GM21786 (cell line): ENCODE data around the gene PTPN14.
A peak's percentile ranks its signal among the peaks of the same experiment; 100 is the strongest.
"Not testable (repeated sequence)": the region's sequence is repeated elsewhere in the genome, so short reads cannot be mapped to it uniquely, and the experiment has no call there.

ENCODE experiments used
- ATAC-seq: cut with Tn5 transposase; IDR thresholded peaks from one replicate; pipeline ENCODE4 v1.9.1; 2021; ENCODE audit not compliant: unreplicated experiment

Gene PTPN14

DNA sequence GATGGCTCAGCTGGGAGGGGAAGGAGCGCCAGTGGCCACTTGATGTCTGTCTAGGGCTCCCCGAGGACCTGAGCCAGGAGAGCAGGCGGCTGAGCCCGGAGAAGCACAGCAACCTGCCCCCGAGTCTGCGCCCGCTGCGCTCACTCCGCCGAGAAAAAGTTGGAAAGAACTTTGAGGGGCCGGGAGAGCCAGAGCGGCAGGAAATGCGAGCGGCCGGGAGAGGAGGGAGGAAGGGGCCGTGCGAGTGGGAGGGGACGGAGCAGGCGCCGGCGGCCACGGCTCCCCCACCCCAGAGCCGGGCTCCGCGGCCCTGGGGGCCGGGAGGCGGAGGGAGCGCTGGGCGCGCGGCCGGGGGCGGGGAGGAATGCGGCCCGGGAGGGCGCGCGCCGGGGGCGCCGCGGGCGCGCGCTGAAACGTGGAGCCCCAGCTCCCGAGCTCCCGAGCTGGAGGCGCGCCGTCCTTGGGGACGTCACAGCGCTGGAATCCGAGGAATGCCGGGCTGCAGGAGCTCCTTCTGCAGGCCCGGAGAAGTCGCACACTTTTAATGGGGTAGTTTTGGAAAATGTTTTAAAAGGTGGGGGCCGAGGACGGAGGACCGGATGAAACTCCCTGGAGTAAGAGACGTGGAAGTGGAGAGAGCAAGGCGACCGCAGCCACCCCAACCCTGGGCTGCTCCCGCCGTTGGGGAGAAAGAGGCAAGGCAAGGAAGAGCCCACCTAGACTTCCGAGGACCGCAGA, at the start of gene PTPN14:
Gene PTPN14, minus strand, starts transcription at position 167 of the 738 bp plus-strand sequence. CDS start 86,799 bp downstream, outside the sequence.
- peak; percentile 41 for ATAC-seq

- no peak for ATAC-seq
Observed at GRCh38 chr1:214593158-214593557, 41.8 kb upstream of the PTPN14 start.

- not testable (repeated sequence) for ATAC-seq
Observed at GRCh38 chr1:214591918-214592317, 40.5 kb upstream of the PTPN14 start.

- ATAC-seq = no peak
Observed at GRCh38 chr1:214590696-214591095, 39.3 kb upstream of the PTPN14 start.

- ATAC-seq = no peak
Observed at GRCh38 chr1:214588963-214589597, 37.7 kb upstream of the PTPN14 start.

GRCh38 chr1:214587165-214587564, 35.8 kb upstream of the PTPN14 start:
- no peak for ATAC-seq

- no peak for ATAC-seq
Observed at GRCh38 chr1:214586621-214587020, 35.2 kb upstream of the PTPN14 start.

DNA sequence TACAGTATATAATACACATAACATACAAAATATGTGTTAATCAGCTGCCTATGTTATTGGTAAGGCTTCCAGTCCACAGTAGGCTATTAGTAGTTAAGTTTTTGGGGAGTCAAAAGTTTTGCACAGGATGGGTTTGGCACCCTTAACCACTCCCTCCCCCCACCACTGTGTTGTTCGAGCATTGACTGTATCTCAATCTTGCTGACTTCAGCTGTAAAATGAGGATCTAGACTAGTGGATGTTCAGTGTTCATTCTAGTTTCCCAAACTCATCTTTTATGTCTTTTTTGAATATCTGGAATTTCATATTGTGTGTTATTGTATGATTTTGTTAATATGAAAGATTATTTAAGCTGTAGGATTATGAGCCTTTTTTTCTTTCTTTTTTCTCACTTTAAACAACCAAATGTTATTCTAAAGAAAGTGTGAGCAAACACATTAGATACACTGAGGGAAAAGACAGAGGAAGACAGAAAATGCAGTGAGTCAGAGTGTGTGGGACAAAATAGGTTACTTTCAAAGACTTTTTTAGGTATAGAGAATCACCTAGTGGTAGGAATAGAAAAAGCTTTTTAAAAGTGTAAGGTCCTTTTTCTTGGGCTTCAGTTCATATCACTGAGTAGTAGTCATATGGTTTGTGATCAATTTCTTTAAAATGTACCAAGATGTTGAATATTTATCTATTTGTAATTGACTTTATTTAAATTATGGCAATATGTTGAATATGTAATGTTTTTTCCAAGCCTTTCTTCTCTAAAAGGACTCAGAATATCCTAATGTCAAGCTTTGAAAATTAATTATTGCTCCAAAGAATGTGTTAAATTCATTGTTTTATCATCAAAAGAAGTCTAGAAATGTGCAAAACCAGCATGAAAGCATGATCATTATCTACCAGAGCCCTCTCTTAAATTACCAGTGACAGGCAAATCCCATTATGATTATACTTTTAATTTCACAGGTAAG, 33.7 kb upstream of the PTPN14 start:
- ATAC-seq = peak; percentile 91

DNA sequence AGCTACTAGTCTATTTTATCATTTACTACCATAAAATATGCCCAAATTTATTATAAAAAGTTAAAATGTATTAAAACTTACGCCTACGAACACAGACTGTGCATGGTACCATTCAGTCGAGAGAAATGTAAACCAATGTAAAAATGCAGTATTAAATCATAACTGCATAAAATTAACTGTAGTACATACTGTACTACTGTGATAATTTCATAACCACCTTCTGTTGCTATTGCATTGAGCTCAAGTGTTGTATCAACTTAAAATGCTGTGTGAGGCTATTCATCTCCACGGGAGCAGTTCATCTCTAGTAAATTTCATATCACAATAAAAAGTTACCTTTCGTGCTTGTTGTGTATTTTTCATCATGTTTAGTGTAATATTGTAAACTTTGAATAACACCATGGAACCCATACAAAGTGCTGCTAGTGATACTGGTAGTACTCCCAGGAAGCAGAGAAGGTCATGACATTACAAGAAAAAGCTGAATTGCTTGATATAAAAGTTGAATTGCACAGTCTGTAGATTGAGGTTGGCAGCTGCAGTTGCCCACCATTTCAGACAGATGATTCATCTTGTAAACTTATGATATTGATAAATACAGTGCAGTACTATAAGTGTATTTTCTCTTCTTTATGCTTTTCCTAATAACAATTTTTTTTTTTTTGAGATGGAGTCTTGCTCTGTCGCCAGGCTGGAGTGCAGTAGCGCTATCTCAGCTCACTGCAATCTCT, 32.6 kb upstream of the PTPN14 start:
- no peak for ATAC-seq

DNA sequence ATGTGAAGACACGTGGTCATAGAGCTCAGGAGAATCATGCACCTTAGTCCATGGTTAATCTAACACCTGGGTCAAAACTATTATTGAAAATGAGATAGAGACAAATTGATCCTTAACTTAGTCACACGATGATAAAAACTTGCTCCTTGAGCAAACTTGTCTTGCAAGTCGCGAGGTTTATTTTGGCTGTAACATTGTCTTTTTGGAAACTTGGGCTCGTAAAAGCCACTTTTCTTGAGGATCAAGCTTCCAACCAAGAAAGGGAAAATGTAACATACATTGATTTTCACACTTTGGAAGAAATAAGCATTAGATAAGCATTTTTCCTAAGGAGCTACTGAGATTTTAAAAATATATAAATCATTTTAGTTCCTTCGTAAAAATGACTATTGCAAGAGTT, 31.7 kb upstream of the PTPN14 start:
- ATAC-seq = no peak

DNA sequence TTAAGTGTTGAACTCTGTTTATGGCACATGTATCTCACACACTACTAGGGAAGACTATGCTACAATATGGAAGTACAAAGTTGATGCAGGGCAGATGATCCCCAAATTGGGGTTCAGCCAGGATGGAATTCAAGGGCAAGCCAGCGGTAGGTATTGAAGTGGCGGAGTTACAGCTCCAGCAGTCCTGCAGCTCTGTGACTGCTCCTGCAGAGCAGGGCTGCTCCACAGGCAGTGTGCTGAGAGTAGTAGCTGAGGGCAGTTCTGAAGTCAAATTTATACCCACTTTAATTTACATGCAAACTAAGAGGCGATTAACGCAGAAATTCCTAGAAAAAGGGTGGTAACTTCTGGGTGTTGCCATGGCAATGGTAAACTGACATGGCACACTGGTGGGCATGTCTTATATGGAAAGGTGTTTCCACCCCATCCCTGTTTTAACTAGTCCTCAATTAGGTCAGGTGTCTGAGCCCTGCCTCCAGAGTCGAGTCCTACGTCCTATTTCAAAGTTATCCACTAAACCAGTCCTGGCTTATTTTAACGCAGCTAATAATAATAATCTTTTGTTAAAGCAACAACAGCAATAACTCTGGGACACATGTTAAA, 31.0 kb upstream of the PTPN14 start:
- no peak for ATAC-seq

DNA sequence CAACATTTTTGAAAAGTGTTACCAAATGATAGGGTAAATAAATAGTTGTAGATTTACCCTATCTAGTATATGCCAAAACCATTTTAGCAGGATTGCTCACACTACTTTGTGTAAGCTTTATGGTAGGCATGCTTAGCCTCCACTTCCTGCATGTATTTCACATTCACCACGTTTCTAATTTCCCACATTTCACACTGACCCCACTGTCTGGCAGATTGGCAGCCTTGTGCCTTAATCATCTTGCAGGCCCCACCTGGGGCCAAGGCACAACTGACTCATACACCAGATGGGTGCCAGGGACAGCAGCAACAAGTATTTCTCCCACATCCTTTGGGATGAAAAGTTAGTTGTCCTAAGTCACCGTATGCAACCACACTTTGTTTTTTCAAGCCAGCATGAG, 30.4 kb upstream of the PTPN14 start:
- no peak for ATAC-seq

GRCh38 chr1:214579183-214579582, 27.8 kb upstream of the PTPN14 start:
- ATAC-seq = no peak

DNA sequence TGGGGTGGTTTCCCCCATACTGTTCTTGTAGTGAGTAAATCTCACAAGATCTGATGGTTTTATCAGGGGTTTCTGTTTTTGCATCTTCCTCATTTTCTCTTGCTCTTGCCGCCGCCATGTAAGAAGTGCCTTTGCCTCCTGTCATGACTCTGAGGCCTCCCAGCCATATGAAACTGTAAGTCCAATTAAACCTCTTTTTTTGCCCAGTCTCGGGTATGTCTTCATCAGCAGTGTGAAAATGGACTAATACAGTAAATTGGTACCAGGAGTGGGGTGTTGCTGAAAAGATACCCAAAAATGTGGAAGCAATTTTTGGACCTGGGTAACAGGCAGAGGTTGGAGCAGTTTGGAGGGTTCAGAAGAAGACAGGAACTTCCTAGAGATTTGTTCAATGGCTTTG, 24.7 kb upstream of the PTPN14 start:
- ATAC-seq = not testable (repeated sequence)

- no peak for ATAC-seq
Observed at GRCh38 chr1:214574598-214575411, 23.4 kb upstream of the PTPN14 start.

DNA sequence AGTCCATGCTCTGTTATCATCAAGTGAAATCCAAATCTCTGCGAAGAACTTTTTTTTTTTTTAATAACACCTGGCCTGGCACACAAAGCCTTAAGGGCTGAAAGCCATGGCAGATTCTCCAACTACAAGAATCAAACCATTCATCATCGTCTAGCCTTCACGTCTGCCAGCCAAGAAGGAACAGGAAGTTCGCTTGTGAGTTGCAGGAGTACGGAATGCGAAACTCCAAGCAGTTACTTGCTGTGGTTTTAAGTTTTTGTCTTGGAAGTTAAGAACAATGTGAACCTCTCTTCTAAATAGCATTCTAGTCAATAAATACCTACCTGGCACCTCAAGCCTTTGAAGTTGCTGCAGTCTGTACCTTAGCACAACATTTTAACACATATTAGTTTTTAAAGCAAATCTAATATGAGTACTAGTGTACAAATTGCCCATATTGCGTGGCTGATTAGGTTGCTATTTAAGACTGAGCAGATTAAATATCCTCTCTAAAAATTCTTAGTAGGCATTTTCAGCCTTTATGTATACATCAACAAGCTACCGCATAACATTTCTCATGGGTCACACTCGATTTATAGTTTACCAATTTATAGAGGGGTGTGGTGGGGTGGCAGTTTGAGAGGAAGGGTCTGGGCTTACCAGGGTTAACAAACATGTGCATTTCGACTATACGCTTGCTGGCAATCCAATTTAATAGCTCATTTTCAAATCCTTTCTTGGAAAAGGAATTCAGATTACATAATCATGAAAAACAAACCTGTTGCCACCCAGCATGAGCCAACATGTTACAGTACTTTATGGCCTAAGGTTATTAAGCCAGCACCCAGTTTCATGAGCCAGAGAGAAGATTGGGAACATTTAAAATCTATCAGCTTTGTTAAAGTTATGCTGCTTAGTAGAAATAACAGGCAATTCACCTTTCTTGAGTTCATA, 22.2 kb upstream of the PTPN14 start:
- ATAC-seq = no peak

DNA sequence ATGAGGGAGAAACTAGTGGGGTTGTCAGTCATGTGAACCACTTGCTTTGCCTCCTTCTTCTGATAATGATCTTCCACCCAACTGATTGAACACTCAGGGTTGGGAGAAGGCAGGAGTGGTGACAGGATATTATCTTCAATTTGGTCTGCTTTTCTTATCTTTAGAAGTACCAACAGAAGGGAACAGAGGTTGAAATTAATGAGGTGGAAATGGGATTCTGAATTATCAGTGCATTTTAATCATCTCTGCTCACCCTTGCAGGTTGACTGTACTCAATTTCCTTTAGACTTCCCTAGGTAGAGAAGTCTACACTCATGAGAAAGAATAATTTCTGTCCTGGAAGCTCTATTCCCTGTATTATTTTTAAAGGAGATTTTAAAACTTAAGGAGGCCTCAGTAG, 19.9 kb upstream of the PTPN14 start:
- no peak for ATAC-seq

DNA sequence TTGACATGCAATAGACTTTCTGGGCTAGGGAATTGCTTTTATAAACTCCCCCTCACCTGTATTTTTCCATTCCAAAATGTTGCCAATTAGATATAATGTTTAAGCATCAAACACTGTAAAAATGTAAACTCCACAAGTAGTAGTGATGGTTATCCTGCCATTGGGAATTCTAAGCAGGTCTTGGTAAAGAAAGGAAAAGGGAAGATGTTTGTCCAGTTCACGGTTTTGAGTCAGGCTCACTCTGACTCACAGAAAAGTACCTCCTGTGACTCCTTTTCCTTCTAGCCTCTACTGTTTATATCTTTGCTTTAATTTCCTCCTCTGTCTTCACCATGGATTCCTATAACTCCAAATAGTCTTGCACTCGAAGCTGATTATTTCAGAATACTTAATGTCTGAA, 19.0 kb upstream of the PTPN14 start:
- ATAC-seq = no peak
